ENCODE data around the gene ADAMTS15. TPM values are rescaled to one million over a fixed set of nuclear protein-coding genes. Genes with fewer than 3 reads are reported as not detected.
A peak's percentile ranks its signal among the peaks of the same experiment; 100 is the strongest.

ADAMTS15 gene
- total and polyA plus RNA-seq, 2 experiments from 2014 or later = 2.2 to 12.9 TPM

DNA sequence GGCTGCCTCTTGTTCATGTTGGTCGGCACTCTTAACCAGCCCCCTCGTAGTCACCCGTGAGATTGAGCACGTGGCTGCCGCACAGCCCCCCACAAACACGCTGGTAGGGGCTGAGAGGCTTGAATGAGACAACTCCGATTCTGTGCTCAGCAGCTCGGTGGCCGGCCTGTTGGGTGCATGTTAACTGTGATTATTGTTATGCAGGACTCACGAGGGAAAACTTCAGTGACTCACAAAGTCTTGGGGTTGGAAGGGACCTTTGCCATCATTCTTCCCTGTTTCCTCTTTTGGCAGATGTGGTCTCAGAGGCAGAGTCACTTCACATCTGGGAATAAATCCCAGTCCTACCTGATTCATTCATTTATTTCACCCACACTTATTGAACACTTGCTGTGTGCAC lies 75.2 kb downstream of the ADAMTS15 start:
- DNase-seq (ENCODE audit: low read depth in 1 of 2, low spot score in 1 of 2) = peak in 1 of 2 donors; percentile 68
- TF ChIP-seq, protein P1, sequence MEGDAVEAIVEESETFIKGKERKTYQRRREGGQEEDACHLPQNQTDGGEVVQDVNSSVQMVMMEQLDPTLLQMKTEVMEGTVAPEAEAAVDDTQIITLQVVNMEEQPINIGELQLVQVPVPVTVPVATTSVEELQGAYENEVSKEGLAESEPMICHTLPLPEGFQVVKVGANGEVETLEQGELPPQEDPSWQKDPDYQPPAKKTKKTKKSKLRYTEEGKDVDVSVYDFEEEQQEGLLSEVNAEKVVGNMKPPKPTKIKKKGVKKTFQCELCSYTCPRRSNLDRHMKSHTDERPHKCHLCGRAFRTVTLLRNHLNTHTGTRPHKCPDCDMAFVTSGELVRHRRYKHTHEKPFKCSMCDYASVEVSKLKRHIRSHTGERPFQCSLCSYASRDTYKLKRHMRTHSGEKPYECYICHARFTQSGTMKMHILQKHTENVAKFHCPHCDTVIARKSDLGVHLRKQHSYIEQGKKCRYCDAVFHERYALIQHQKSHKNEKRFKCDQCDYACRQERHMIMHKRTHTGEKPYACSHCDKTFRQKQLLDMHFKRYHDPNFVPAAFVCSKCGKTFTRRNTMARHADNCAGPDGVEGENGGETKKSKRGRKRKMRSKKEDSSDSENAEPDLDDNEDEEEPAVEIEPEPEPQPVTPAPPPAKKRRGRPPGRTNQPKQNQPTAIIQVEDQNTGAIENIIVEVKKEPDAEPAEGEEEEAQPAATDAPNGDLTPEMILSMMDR (IDR thresholded peaks at IDR 0.05; ENCODE audit: low read depth, low read length) = no peak
- no peak overlapping the region for H3K4me3 ChIP-seq
- no peaks in the 10 kb centered on the region for H3K9me3 ChIP-seq (ENCODE audit: low read depth)
- no peaks in the 10 kb centered on the region for H3K36me3 ChIP-seq
- no peak overlapping the region for H3K27ac ChIP-seq
- no peaks in the 10 kb centered on the region for H3K27me3 ChIP-seq
- peaks cover 21% of the 10 kb centered on the region for H3K4me1 ChIP-seq (ENCODE audit: low read depth)

DNA sequence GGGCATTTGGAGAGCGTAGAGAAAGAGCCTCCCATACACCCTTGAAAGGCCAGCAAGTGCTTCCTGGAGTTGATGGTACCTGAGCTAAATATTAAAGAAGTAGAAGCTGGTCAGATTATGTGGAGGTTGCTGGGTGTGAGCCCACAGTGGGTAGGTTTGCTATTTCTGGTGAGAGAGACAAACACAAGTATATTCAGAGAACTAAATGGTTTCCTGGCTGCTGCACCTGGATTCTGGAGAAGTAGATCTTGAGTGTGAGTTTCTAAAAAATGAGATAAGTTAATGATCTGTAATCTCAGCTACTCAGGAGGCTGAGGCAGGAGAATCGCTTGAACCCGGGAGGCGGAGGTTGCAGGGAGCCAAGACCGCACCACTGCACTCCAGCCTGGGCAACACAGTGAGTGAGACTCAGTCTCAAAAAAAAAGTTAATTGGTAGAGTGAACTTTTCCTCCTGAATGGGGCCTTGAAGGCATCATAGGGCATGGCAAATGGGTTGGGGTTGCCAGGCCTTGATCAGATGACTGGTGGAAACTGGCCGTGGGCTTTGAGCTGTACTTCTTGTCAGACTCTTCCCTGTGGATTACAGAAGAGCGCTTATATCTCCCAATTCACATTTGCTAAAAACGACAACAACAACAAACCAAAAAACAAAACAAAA lies 75.8 kb downstream of the ADAMTS15 start:
- Histone ChIP-seq H3K27me3 (no peaks in the 10 kb centered on the region), H3K4me1 (ENCODE audit: low read depth) (peaks cover 27% of the 10 kb centered on the region), H3K27ac (no peak overlapping the region), H3K36me3 (no peaks in the 10 kb centered on the region), H3K4me3 (no peak overlapping the region), H3K9me3 (ENCODE audit: low read depth) (no peaks in the 10 kb centered on the region)
- TF ChIP-seq, protein P1 (IDR thresholded peaks at IDR 0.05; ENCODE audit: low read depth, low read length) = no peak
- no peak for DNase-seq (ENCODE audit: low read depth in 1 of 2, low spot score in 1 of 2)

DNA sequence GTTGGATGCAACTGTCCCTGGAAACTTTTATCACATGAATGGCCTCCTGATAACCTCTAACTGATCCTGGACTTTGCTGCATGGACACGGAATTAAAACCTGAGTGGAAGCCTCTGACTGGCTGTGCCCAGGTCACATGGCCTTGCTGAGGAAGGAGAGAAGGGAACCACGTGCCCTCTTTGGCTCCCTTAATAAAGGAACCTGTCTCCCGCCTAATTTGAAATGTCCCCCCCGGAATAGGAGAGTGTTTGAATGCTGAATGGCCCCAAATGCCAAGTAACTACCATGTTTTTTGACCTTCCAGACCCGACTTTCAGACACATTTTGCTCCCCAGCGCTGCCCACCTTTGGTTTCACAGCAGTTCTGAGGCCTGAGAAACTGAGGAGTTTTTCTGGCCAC lies 76.9 kb downstream of the ADAMTS15 start:
- H3K27me3 ChIP-seq = no peaks in the 10 kb centered on the region
- no peak overlapping the region for H3K27ac ChIP-seq
- H3K4me3 ChIP-seq = no peak overlapping the region
- H3K4me1 ChIP-seq (ENCODE audit: low read depth) = peaks cover 27% of the 10 kb centered on the region
- TF ChIP-seq, protein P1 (IDR thresholded peaks at IDR 0.05; ENCODE audit: low read depth, low read length) = no peak
- H3K36me3 ChIP-seq = no peaks in the 10 kb centered on the region
- no peak for DNase-seq (ENCODE audit: low read depth in 1 of 2, low spot score in 1 of 2)
- H3K9me3 ChIP-seq (ENCODE audit: low read depth) = no peaks in the 10 kb centered on the region

Other genes with a start within 250 kb of the ADAMTS15 start
- gene ZBTB44, start 133.7 kb upstream of the ADAMTS15 start, total RNA-seq = 23.6 and 36.1 TPM in 2 replicates
- gene ZBTB44, start 133.7 kb upstream of the ADAMTS15 start, polyA plus RNA-seq = 7.1 and 12.1 TPM in 2 replicates
- 3.1 and 6.6 TPM in 2 replicates for gene ADAMTS8, start 20.0 kb upstream of the ADAMTS15 start, total RNA-seq
- gene ADAMTS8, start 20.0 kb upstream of the ADAMTS15 start, polyA plus RNA-seq = 3.8 and 4.0 TPM in 2 replicates